Stimulated activated memory B cell treated with anti-CD40 and anti-IgM and Interleukin-4, amounts not matched to agents 10 μg/mL and 1 μg/mL and 100 μg/mL, for 72 hours (primary cell): ENCODE data around the gene SLC38A10.

ENCODE experiments used
- ATAC-seq: fragments of 150-1000 bp; cut with Tn5 transposase; 2 replicates; pipeline ENCODE4 v1.10.0; 2021
- H3K27ac Mint-ChIP-seq: one replicate; pipeline ENCODE4 v1.8.0; 2022; ENCODE audit warnings: mild to moderate bottlenecking, mixed read lengths
- H3K27me3 Mint-ChIP-seq: one replicate; pipeline ENCODE4 v1.8.0; 2022; ENCODE audit warnings: mixed read lengths
- H3K36me3 Mint-ChIP-seq: one replicate; pipeline ENCODE4 v1.8.0; 2022; ENCODE audit warnings: mixed read lengths
- H3K4me1 Mint-ChIP-seq: one replicate; pipeline ENCODE4 v1.8.0; 2022; ENCODE audit warnings: mixed read lengths
- H3K4me3 Mint-ChIP-seq: one replicate; pipeline ENCODE4 v1.8.0; 2022; ENCODE audit warnings: mild to moderate bottlenecking, moderate library complexity, mixed read lengths
- H3K9me3 Mint-ChIP-seq: one replicate; pipeline ENCODE4 v1.8.0; 2022; ENCODE audit warnings: mixed read lengths

SLC38A10 gene

GRCh38 chr17:81252326-81252986 is 42.7 kb downstream of the SLC38A10 start:
- Mint-ChIP-seq H3K27me3 (no peaks in the 10 kb centered on the region), H3K27ac (peak overlapping the region; percentile 65), H3K4me1 (peaks cover 23% of the 10 kb centered on the region), H3K9me3 (no peaks in the 10 kb centered on the region), H3K36me3 (peaks cover 37% of the 10 kb centered on the region), H3K4me3 (no peak overlapping the region)
- ATAC-seq, result no peak

GRCh38 chr17:81251709-81252301 is 43.3 kb downstream of the SLC38A10 start:
- Mint-ChIP-seq H3K27me3 (no peaks in the 10 kb centered on the region), H3K27ac (peak overlapping the region; percentile 65)
- ATAC-seq, result no peak

GRCh38 chr17:81251094-81251708 is 43.9 kb downstream of the SLC38A10 start:
- H3K4me1 Mint-ChIP-seq, result peaks cover 23% of the 10 kb centered on the region
- no peaks in the 10 kb centered on the region for H3K9me3 Mint-ChIP-seq
- H3K36me3 Mint-ChIP-seq, result peaks cover 42% of the 10 kb centered on the region
- no peak overlapping the region for H3K4me3 Mint-ChIP-seq
- peak overlapping the region; percentile 65 for H3K27ac Mint-ChIP-seq
- ATAC-seq, result no peak
- no peaks in the 10 kb centered on the region for H3K27me3 Mint-ChIP-seq

More at GRCh38 chr17:81251709-81252301, 43.3 kb downstream of the SLC38A10 start:
- peaks cover 39% of the 10 kb centered on the region for H3K36me3 Mint-ChIP-seq
- peaks cover 23% of the 10 kb centered on the region for H3K4me1 Mint-ChIP-seq
- H3K4me3 Mint-ChIP-seq, result no peak overlapping the region
- H3K9me3 Mint-ChIP-seq, result no peaks in the 10 kb centered on the region

- no peak for ATAC-seq
- Mint-ChIP-seq H3K9me3 (no peaks in the 10 kb centered on the region), H3K4me1 (peaks cover 23% of the 10 kb centered on the region), H3K27me3 (no peaks in the 10 kb centered on the region), H3K27ac (peak overlapping the region; percentile 65), H3K36me3 (peaks cover 42% of the 10 kb centered on the region), H3K4me3 (no peak overlapping the region)
Measured at GRCh38 chr17:81250286-81251093, 44.6 kb downstream of the SLC38A10 start.

GRCh38 chr17:81249223-81250040 is 45.7 kb downstream of the SLC38A10 start:
- Mint-ChIP-seq H3K4me1 (peaks cover 33% of the 10 kb centered on the region), H3K27me3 (no peaks in the 10 kb centered on the region), H3K27ac (no peak overlapping the region), H3K9me3 (no peaks in the 10 kb centered on the region), H3K36me3 (peaks cover 42% of the 10 kb centered on the region), H3K4me3 (no peak overlapping the region)
- ATAC-seq, result no peak

- H3K27me3 Mint-ChIP-seq, result no peaks in the 10 kb centered on the region
- H3K9me3 Mint-ChIP-seq, result no peaks in the 10 kb centered on the region
- H3K36me3 Mint-ChIP-seq, result peaks cover 37% of the 10 kb centered on the region
- H3K4me3 Mint-ChIP-seq, result no peak overlapping the region
- no peak overlapping the region for H3K27ac Mint-ChIP-seq
- no peak for ATAC-seq
- H3K4me1 Mint-ChIP-seq, result peaks cover 28% of the 10 kb centered on the region
Measured at GRCh38 chr17:81248649-81249048, 46.5 kb downstream of the SLC38A10 start.

- Mint-ChIP-seq H3K36me3 (peaks cover 25% of the 10 kb centered on the region), H3K27me3 (no peaks in the 10 kb centered on the region), H3K9me3 (no peaks in the 10 kb centered on the region), H3K4me1 (peaks cover 20% of the 10 kb centered on the region), H3K4me3 (no peak overlapping the region), H3K27ac (no peak overlapping the region)
- no peak for ATAC-seq
Measured at GRCh38 chr17:81247339-81247990, 47.6 kb downstream of the SLC38A10 start.

GRCh38 chr17:81246679-81247338 is 48.3 kb downstream of the SLC38A10 start:
- Mint-ChIP-seq H3K36me3 (peaks cover 27% of the 10 kb centered on the region), H3K4me3 (no peak overlapping the region), H3K4me1 (peaks cover 20% of the 10 kb centered on the region), H3K9me3 (no peaks in the 10 kb centered on the region), H3K27me3 (no peaks in the 10 kb centered on the region), H3K27ac (no peak overlapping the region)
- ATAC-seq, result no peak

GRCh38 chr17:81246343-81246670 is 48.8 kb downstream of the SLC38A10 start:
- H3K9me3 Mint-ChIP-seq, result no peaks in the 10 kb centered on the region
- no peaks in the 10 kb centered on the region for H3K27me3 Mint-ChIP-seq
- ATAC-seq, result no peak
- peaks cover 32% of the 10 kb centered on the region for H3K36me3 Mint-ChIP-seq
- H3K4me1 Mint-ChIP-seq, result peaks cover 23% of the 10 kb centered on the region
- H3K4me3 Mint-ChIP-seq, result no peak overlapping the region
- H3K27ac Mint-ChIP-seq, result no peak overlapping the region

- H3K4me3 Mint-ChIP-seq, result no peak overlapping the region
- H3K27me3 Mint-ChIP-seq, result no peaks in the 10 kb centered on the region
- H3K9me3 Mint-ChIP-seq, result no peaks in the 10 kb centered on the region
- H3K36me3 Mint-ChIP-seq, result peaks cover 33% of the 10 kb centered on the region
- H3K4me1 Mint-ChIP-seq, result peaks cover 28% of the 10 kb centered on the region
- no peak for ATAC-seq
- H3K27ac Mint-ChIP-seq, result no peak overlapping the region
Measured at GRCh38 chr17:81245665-81246342, 49.3 kb downstream of the SLC38A10 start.

- H3K27me3 Mint-ChIP-seq, result no peaks in the 10 kb centered on the region
- H3K27ac Mint-ChIP-seq, result peak overlapping the region; percentile 76
- H3K4me3 Mint-ChIP-seq, result peak overlapping the region; percentile 26
- peaks cover 35% of the 10 kb centered on the region for H3K4me1 Mint-ChIP-seq
- peak; percentile 79 for ATAC-seq
- no peaks in the 10 kb centered on the region for H3K9me3 Mint-ChIP-seq
- peaks cover 31% of the 10 kb centered on the region for H3K36me3 Mint-ChIP-seq
Measured at GRCh38 chr17:81245024-81245664, 50.0 kb downstream of the SLC38A10 start.

- no peak for ATAC-seq
- Mint-ChIP-seq H3K27ac (peak overlapping the region; percentile 76), H3K9me3 (no peaks in the 10 kb centered on the region), H3K36me3 (peaks cover 25% of the 10 kb centered on the region), H3K4me1 (peaks cover 39% of the 10 kb centered on the region), H3K27me3 (no peaks in the 10 kb centered on the region), H3K4me3 (peak overlapping the region; percentile 26)
Measured at GRCh38 chr17:81244358-81245023, 50.6 kb downstream of the SLC38A10 start.

- no peak overlapping the region for H3K4me3 Mint-ChIP-seq
- no peak overlapping the region for H3K27ac Mint-ChIP-seq
- no peaks in the 10 kb centered on the region for H3K27me3 Mint-ChIP-seq
- H3K9me3 Mint-ChIP-seq, result no peaks in the 10 kb centered on the region
- H3K36me3 Mint-ChIP-seq, result peaks cover 24% of the 10 kb centered on the region
- ATAC-seq, result no peak
- H3K4me1 Mint-ChIP-seq, result peaks cover 39% of the 10 kb centered on the region
Measured at GRCh38 chr17:81243333-81243664, 51.8 kb downstream of the SLC38A10 start.
